ENCODE results near the gene TMED9.

DNA sequence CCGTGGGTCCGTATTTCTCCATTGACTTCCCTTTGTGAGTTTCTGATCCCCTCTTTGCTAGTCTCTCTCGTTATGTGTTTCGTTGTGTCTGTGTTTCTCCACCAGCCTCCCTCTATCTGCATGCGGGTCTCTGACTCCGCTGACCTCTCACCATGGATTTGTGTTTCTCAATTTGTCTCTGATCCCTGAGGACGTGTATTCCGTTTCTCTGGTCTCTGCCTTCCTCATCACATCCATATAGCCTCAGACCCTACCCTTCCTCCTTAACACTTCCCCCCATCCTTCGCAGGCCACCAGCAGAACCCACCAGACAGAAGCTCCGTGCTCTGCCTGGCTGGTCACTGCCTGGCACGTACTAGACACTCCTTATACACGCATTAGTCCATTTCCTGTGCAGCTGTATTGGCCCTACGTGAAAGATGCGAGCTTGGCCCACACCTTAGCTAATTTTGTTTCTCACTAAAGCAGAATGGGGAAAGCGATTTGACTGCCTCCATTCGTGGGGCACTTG is 8.6 kb downstream of the TMED9 start:
- TF ChIP-seq CTCF (optimal IDR thresholded peaks at IDR 0.05 in 1 of 3, IDR thresholded peaks at IDR 0.05 in 1 of 3, conservative IDR thresholded peaks at IDR 0.05 in 1 of 3; ENCODE audit: extremely low read depth in 1 of 3, insufficient read depth in 2 of 3, low read length in 3 of 3) (no peak), EZH2 (IDR thresholded peaks at IDR 0.05; ENCODE audit: low read length) (no peak)
